ENCODE results near the gene RHOF.

- peak in 1 of 7 experiments; percentile 7 for TF ChIP-seq CTCF (IDR thresholded peaks at IDR 0.05)
- peak in 2 of 3 donors; percentile 10 to 35 for TF ChIP-seq POLR2A (IDR thresholded peaks at IDR 0.05)
Observed at GRCh38 chr12:121804417-121805111, 11.1 kb upstream of the RHOF start.

Data from body of pancreas (tissue), 4 donors.